WTC11 (cell line): Measurements from ENCODE around the gene CREBRF.

Source experiments
- JUN ChIP-seq: sonication (generic); formaldehyde crosslinking; IDR thresholded peaks from 2 replicates; pipeline ENCODE4 v1.8.0; 2023; ENCODE audit warnings: mild to moderate bottlenecking, missing genetic modification reagents
- TF ChIP-seq, protein P1 (sequence below): fragments of 200-600 bp; IDR thresholded peaks from 2 replicates; pipeline ENCODE4 v1.8.0; 2022; ENCODE audit warnings: antibody characterized with exemption

GRCh38 chr5:173062141-173062540, 6.0 kb downstream of the CREBRF start:
- TF ChIP-seq, protein P1, sequence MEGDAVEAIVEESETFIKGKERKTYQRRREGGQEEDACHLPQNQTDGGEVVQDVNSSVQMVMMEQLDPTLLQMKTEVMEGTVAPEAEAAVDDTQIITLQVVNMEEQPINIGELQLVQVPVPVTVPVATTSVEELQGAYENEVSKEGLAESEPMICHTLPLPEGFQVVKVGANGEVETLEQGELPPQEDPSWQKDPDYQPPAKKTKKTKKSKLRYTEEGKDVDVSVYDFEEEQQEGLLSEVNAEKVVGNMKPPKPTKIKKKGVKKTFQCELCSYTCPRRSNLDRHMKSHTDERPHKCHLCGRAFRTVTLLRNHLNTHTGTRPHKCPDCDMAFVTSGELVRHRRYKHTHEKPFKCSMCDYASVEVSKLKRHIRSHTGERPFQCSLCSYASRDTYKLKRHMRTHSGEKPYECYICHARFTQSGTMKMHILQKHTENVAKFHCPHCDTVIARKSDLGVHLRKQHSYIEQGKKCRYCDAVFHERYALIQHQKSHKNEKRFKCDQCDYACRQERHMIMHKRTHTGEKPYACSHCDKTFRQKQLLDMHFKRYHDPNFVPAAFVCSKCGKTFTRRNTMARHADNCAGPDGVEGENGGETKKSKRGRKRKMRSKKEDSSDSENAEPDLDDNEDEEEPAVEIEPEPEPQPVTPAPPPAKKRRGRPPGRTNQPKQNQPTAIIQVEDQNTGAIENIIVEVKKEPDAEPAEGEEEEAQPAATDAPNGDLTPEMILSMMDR = no peak
- TF ChIP-seq JUN (CRISPR knock-in tag) = no peak
